GM12874 (cell line): ENCODE measurements around the gene SLC32A1.

Experiments used
- TF ChIP-seq, protein P1 (sequence below): IDR thresholded peaks from 2 replicates; pipeline ENCODE4 v1.5.1; 2011; ENCODE audit warnings: low read depth, mild to moderate bottlenecking, control low read depth, low read length, moderate library complexity; ENCODE audit not compliant: insufficient read depth

The SLC32A1 gene

DNA sequence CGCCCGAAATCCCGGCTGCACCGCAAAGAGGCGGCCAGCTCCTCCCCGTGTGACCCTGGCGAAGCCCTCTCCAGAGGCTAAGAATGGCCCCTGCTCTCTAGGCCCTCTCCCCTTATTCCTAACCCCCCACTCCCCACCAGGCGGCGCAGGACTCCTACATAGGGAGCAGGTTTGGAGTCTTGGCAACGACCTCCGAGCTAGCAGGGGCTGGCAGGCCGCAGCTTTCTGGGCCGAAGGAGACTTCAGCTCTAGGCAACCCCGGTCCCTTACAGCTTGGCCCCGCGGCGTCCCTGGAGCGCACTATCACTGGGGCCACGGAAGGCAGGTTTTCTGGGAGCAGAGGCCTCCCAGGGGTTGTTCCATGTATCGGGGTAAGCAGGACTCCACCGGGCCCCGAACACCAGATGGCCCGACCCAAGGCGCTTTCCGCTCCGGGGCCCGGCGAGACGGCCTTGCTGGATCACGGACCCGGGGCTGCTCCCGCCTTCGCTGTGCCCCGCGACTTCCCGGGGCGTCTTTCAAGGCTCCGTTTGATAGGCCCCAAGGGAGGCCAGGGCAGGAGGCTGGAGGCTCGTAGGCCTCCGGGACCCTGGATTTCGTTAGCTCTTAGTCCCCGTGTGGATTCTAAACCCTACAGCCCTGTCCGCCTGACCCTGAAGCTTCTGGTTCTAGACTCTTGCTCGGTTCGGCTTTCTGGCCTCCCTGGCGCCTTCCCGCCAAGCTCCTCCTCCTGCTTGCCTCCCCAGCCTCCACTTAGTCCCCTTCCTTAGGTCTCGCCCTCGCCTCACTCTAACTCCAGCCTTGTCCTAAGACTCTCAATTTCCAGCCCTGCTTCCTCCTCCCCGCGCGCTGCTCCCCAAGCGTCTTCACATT is 1.9 kb downstream of the SLC32A1 start:
- TF ChIP-seq, protein P1, sequence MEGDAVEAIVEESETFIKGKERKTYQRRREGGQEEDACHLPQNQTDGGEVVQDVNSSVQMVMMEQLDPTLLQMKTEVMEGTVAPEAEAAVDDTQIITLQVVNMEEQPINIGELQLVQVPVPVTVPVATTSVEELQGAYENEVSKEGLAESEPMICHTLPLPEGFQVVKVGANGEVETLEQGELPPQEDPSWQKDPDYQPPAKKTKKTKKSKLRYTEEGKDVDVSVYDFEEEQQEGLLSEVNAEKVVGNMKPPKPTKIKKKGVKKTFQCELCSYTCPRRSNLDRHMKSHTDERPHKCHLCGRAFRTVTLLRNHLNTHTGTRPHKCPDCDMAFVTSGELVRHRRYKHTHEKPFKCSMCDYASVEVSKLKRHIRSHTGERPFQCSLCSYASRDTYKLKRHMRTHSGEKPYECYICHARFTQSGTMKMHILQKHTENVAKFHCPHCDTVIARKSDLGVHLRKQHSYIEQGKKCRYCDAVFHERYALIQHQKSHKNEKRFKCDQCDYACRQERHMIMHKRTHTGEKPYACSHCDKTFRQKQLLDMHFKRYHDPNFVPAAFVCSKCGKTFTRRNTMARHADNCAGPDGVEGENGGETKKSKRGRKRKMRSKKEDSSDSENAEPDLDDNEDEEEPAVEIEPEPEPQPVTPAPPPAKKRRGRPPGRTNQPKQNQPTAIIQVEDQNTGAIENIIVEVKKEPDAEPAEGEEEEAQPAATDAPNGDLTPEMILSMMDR, result peak; percentile 48; the same call in 1 of the 2 replicates

DNA sequence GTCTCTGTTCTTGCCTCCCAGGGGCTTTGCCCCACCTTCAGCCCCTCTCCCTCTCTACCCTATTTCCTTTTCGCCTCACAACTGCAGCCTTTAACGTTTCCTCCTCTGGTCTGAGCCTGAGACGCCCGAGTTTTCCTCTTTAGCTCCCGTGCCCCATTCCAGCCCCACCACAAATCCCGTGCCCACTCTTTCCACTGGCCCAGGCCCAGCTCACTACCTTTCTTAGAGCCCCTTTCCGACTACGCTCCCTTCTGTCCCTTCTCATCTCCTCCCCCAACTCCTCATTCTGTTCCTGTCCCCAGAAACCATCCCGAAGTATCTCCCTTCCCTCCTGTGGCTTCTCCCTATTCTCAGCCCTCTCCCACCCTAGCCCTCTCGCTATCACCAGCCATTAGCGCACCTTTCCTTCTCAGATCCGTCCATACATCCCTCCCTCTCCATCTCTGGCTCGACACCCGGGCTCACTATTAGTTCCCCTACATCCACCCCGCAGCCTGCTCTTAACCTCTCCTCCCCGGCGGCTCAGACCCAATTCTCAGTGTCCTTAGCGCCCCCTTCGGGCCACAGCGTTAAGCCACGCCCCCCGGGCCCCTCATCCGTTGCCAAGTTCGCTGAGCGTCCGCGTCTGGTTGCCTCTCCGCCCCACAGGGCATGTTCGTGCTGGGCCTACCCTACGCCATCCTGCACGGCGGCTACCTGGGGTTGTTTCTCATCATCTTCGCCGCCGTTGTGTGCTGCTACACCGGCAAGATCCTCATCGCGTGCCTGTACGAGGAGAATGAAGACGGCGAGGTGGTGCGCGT is 2.7 kb downstream of the SLC32A1 start:
- TF ChIP-seq, protein P1, result peak; percentile 41; the same call in 1 of the 2 replicates

DNA sequence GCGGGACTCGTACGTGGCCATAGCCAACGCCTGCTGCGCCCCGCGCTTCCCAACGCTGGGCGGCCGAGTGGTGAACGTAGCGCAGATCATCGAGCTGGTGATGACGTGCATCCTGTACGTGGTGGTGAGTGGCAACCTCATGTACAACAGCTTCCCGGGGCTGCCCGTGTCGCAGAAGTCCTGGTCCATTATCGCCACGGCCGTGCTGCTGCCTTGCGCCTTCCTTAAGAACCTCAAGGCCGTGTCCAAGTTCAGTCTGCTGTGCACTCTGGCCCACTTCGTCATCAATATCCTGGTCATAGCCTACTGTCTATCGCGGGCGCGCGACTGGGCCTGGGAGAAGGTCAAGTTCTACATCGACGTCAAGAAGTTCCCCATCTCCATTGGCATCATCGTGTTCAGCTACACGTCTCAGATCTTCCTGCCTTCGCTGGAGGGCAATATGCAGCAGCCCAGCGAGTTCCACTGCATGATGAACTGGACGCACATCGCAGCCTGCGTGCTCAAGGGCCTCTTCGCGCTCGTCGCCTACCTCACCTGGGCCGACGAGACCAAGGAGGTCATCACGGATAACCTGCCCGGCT is 3.4 kb downstream of the SLC32A1 start:
- TF ChIP-seq, protein P1, result no peak

DNA sequence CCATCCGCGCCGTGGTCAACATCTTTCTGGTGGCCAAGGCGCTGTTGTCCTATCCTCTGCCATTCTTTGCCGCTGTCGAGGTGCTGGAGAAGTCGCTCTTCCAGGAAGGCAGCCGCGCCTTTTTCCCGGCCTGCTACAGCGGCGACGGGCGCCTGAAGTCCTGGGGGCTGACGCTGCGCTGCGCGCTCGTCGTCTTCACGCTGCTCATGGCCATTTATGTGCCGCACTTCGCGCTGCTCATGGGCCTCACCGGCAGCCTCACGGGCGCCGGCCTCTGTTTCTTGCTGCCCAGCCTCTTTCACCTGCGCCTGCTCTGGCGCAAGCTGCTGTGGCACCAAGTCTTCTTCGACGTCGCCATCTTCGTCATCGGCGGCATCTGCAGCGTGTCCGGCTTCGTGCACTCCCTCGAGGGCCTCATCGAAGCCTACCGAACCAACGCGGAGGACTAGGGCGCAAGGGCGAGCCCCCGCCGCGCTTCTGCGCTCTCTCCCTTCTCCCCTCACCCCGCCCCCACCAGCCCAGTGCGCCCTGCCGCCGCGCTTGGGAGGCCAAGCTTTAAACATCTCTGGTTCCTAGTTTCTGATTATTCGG is 4.0 kb downstream of the SLC32A1 start:
- TF ChIP-seq, protein P1, result no peak

DNA sequence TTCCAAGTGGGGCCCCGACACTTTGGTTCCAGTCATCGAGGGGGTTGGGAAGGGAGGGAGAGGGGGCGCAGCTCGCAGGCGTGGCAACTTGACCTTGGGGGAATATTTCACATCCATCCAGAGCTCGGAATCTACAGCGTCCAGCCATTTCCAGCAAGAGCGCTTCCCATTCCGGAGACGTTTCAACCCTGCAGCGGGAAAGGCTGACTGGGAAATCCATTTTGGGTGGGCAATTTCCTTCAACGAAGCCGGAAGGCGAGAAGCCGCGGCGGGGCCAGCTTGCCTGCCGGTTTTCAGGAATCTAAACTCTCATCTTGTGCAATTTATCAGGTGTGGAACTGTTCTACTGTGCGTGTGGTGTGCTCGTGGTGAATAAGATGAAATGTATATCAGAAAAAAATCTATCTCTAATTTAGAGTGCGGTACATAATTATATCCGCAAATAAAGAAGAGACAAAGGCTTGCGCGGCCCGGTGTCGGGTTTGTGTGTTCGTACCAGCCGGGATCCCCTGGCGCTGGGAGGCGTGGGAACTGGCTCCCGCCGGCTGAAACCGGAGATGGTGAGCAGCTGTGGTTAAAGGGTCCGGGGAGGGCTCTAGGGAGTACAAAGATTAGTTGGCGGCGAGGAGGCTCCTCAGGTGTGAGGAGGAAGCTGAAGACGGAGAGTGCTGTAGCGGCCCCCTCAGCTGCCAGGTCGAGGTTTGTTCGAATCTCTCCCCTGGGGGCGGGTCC is 4.8 kb downstream of the SLC32A1 start:
- TF ChIP-seq, protein P1, result no peak

DNA sequence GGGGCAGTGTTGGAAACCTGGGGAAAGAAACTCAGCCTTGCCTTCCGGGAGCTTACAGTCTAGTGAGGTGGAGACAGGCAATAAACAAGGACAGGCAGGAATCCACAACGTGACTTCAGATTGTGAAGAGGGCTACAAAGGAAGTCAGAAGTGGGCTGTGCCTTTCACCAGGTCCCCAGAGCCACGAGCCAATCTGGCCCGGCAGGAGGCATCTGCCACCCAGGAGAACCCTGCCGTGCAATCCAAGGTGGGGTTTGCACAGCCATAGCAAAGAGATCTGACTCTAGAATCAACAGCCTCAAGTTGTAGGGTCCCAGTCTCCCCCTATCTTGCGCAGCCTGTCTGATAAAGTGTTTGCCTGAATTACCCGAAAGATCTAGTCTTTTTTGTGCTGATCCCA is 5.5 kb downstream of the SLC32A1 start:
- TF ChIP-seq, protein P1, result no peak
